Measurements from ENCODE around the gene DHRS13. TPM values are rescaled to one million over a fixed set of nuclear protein-coding genes. Genes with fewer than 3 reads are reported as not detected.

DHRS13 gene
- total and polyA plus RNA-seq, 2 experiments from 2014 or later = 2.6 to 5.2 TPM

GRCh38 chr17:28874750-28875149 lies 28.1 kb downstream of the DHRS13 start:
- 64 to 80% methylated on average over 3 of the region's 3 CpGs for WGBS, 2 experiments (ENCODE audit: low coverage in 1 of 2, low lambda C conversion rate in 2 of 2, missing lambda C conversion rate in 2 of 2)
- no peak overlapping the region for H2AFZ ChIP-seq

GRCh38 chr17:28873839-28874238 lies 29.0 kb downstream of the DHRS13 start:
- 80 to 84% methylated on average over 7 of the region's 7 CpGs for WGBS, 2 experiments (ENCODE audit: low coverage in 1 of 2, low lambda C conversion rate in 2 of 2, missing lambda C conversion rate in 2 of 2)

More at GRCh38 chr17:28874750-28875149, 28.1 kb downstream of the DHRS13 start:
- Histone ChIP-seq H3K4me2 (ENCODE audit: unreplicated experiment) (no peak overlapping the region), H3K4me1 (ENCODE audit: insufficient read depth) (no peaks in the 10 kb centered on the region; the same call in 1 of the 2 replicates), H3F3A (ENCODE audit: insufficient read depth) (peaks cover 5% of the 10 kb centered on the region; the same call in 1 of the 2 replicates), H3K9ac (no peak overlapping the region), H3K79me2 (ENCODE audit: insufficient read depth) (no peaks in the 10 kb centered on the region), H3K27ac (no peak overlapping the region), H4K20me1 (ENCODE audit: insufficient read depth) (no peaks in the 10 kb centered on the region), H3K4me3 (no peak overlapping the region), H3K9me3 (ENCODE audit: low read depth) (no peaks in the 10 kb centered on the region), H3K27me3 (replicated peaks; ENCODE audit: insufficient read depth) (no peaks in the 10 kb centered on the region), H3K9me2 (ENCODE audit: insufficient read depth) (no peaks in the 10 kb centered on the region), H3K36me3 (ENCODE audit: low read depth) (no peaks in the 10 kb centered on the region)
- in situ Hi-C loops (cut with MboI) = no loop called here
- no peak for TF ChIP-seq EZH2 (IDR thresholded peaks at IDR 0.05; ENCODE audit: insufficient read depth, poor library complexity, severe bottlenecking)
- no peak for TF ChIP-seq EZH2phosphoT487 (IDR thresholded peaks at IDR 0.05; ENCODE audit: insufficient read depth, low read depth)
- peak; percentile 16 for DNase-seq

GRCh38 chr17:28871056-28871579 lies 31.8 kb downstream of the DHRS13 start:
- no peak overlapping the region for H3K27ac ChIP-seq
- H4K20me1 ChIP-seq (ENCODE audit: insufficient read depth) = no peaks in the 10 kb centered on the region
- TF ChIP-seq EZH2phosphoT487 (IDR thresholded peaks at IDR 0.05; ENCODE audit: insufficient read depth, low read depth) = no peak
- TF ChIP-seq EZH2 (IDR thresholded peaks at IDR 0.05; ENCODE audit: insufficient read depth, poor library complexity, severe bottlenecking) = no peak
- no peak for DNase-seq
- 95 to 96% methylated on average over 6 of the region's 6 CpGs for WGBS, 2 experiments (ENCODE audit: low coverage in 1 of 2, low lambda C conversion rate in 2 of 2, missing lambda C conversion rate in 2 of 2)
- no peak overlapping the region for H3K4me3 ChIP-seq
- H3K4me1 ChIP-seq (ENCODE audit: insufficient read depth) = no peaks in the 10 kb centered on the region; the same call in 1 of the 2 replicates
- no peaks in the 10 kb centered on the region for H3K9me2 ChIP-seq (ENCODE audit: insufficient read depth)
- H3K79me2 ChIP-seq (ENCODE audit: insufficient read depth) = no peaks in the 10 kb centered on the region
- no peak overlapping the region for H3K4me2 ChIP-seq (ENCODE audit: unreplicated experiment)
- H3K9me3 ChIP-seq (ENCODE audit: low read depth) = no peaks in the 10 kb centered on the region
- no peak overlapping the region for H3K9ac ChIP-seq
- H3K36me3 ChIP-seq (ENCODE audit: low read depth) = no peaks in the 10 kb centered on the region
- peaks cover under 1% of the 10 kb centered on the region; the same call in 1 of the 2 replicates for H3F3A ChIP-seq (ENCODE audit: insufficient read depth)
- H3K27me3 ChIP-seq (replicated peaks; ENCODE audit: insufficient read depth) = no peaks in the 10 kb centered on the region
- H2AFZ ChIP-seq = no peak overlapping the region
- in situ Hi-C loops (cut with MboI) = no loop called here

More at GRCh38 chr17:28873839-28874238, 29.0 kb downstream of the DHRS13 start:
- Histone ChIP-seq H3K4me1 (ENCODE audit: insufficient read depth) (no peaks in the 10 kb centered on the region; the same call in 1 of the 2 replicates), H3K9me3 (ENCODE audit: low read depth) (no peaks in the 10 kb centered on the region), H4K20me1 (ENCODE audit: insufficient read depth) (no peaks in the 10 kb centered on the region), H3F3A (ENCODE audit: insufficient read depth) (peaks cover 5% of the 10 kb centered on the region; the same call in 1 of the 2 replicates), H3K4me3 (no peak overlapping the region), H3K4me2 (ENCODE audit: unreplicated experiment) (no peak overlapping the region), H3K27me3 (replicated peaks; ENCODE audit: insufficient read depth) (no peaks in the 10 kb centered on the region), H3K9ac (no peak overlapping the region), H2AFZ (no peak overlapping the region), H3K79me2 (ENCODE audit: insufficient read depth) (no peaks in the 10 kb centered on the region), H3K36me3 (ENCODE audit: low read depth) (no peaks in the 10 kb centered on the region), H3K27ac (no peak overlapping the region), H3K9me2 (ENCODE audit: insufficient read depth) (no peaks in the 10 kb centered on the region)
- in situ Hi-C loops (cut with MboI) = no loop called here
- TF ChIP-seq EZH2 (IDR thresholded peaks at IDR 0.05; ENCODE audit: insufficient read depth, poor library complexity, severe bottlenecking) (no peak), EZH2phosphoT487 (IDR thresholded peaks at IDR 0.05; ENCODE audit: insufficient read depth, low read depth) (no peak)
- DNase-seq = no peak

- in situ Hi-C loops (cut with MboI) = no loop called here
- no peak for DNase-seq
- WGBS, 2 experiments (ENCODE audit: low coverage in 1 of 2, low lambda C conversion rate in 2 of 2, missing lambda C conversion rate in 2 of 2) = 86 to 88% methylated on average over 7 of the region's 7 CpGs
- TF ChIP-seq EZH2phosphoT487 (IDR thresholded peaks at IDR 0.05; ENCODE audit: insufficient read depth, low read depth) (no peak), EZH2 (IDR thresholded peaks at IDR 0.05; ENCODE audit: insufficient read depth, poor library complexity, severe bottlenecking) (no peak)
- no peak overlapping the region for H3K9ac ChIP-seq
- no peak overlapping the region for H3K27ac ChIP-seq
- no peaks in the 10 kb centered on the region for H3K36me3 ChIP-seq (ENCODE audit: low read depth)
- H3K4me3 ChIP-seq = no peak overlapping the region
- H3K4me2 ChIP-seq (ENCODE audit: unreplicated experiment) = no peak overlapping the region
- no peak overlapping the region for H2AFZ ChIP-seq
- no peaks in the 10 kb centered on the region for H3F3A ChIP-seq (ENCODE audit: insufficient read depth)
- no peaks in the 10 kb centered on the region for H4K20me1 ChIP-seq (ENCODE audit: insufficient read depth)
- no peaks in the 10 kb centered on the region for H3K27me3 ChIP-seq (replicated peaks; ENCODE audit: insufficient read depth)
- no peaks in the 10 kb centered on the region for H3K9me2 ChIP-seq (ENCODE audit: insufficient read depth)
- H3K9me3 ChIP-seq (ENCODE audit: low read depth) = no peaks in the 10 kb centered on the region
- no peaks in the 10 kb centered on the region for H3K79me2 ChIP-seq (ENCODE audit: insufficient read depth)
- no peaks in the 10 kb centered on the region for H3K4me1 ChIP-seq (ENCODE audit: insufficient read depth)
These were observed 35.6 kb downstream of the DHRS13 start for GRCh38 chr17:28867276-28867675.

Data from GM23248 (cell line).